Right lobe of liver (tissue), 6 donors: Measurements from ENCODE around the gene TLCD3B. TPM values are rescaled to one million over a fixed set of nuclear protein-coding genes. Genes with fewer than 3 reads are reported as not detected.
"Not testable (repeated sequence)": the region's sequence is repeated elsewhere in the genome, so short reads cannot be mapped to it uniquely, and the experiment has no call there.

ENCODE experiments used
- ATAC-seq, 4 donors: fragments of 200-7000 bp; cut with Tn5 transposase; one replicate each; pipeline ENCODE4 v1.9.1; 2020; ENCODE audit warnings: mild to moderate bottlenecking in 4 of 4, moderate library complexity in 4 of 4
- DNase-seq, 3 donors: peaks; one replicate each; pipeline ENCODE4 v3.0.0-alpha.2; 2020
- H3K27ac ChIP-seq, 3 donors: fragments of 200-600 bp; one replicate each; pipeline ENCODE4 v1.8.0; 2022
- H3K27me3 ChIP-seq, 2 donors: fragments of 200-600 bp; one replicate each; pipeline ENCODE4 v1.8.0; 2022
- H3K36me3 ChIP-seq, 4 donors: fragments of 200-600 bp; sonication (generic) in 1 of 4; one replicate each; pipeline versions ENCODE4 v1.5.1 to v1.8.0; 2017 to 2022; ENCODE audit warnings: control low read depth in 1 of 4
- H3K4me1 ChIP-seq, 4 donors: fragments of 200-600 bp; sonication (generic) in 1 of 4; one replicate each; pipeline versions ENCODE4 v1.5.1 to v1.8.0; 2017 to 2022; ENCODE audit warnings: control low read depth in 1 of 4
- H3K4me3 ChIP-seq, 3 donors: fragments of 200-600 bp; one replicate each; pipeline ENCODE4 v1.8.0; 2022
- H3K9me3 ChIP-seq, 4 donors: fragments of 200-600 bp; sonication (generic) in 1 of 4; one replicate each; pipeline versions ENCODE4 v1.5.1 to v1.8.0; 2017 to 2022; ENCODE audit warnings: control low read depth in 1 of 4
- CTCF ChIP-seq, 4 donors: fragments of 200-600 bp in 3 of 4; fragments of 450-650 bp in 1 of 4; IDR thresholded peaks; one replicate each; pipeline versions ENCODE4 v1.5.1 to v1.8.0; 2016 to 2022; ENCODE audit warnings: antibody characterized with exemption in 4 of 4, mild to moderate bottlenecking in 2 of 4
- POLR2A ChIP-seq: fragments of 450-650 bp; IDR thresholded peaks from one replicate; pipeline ENCODE4 v1.6.1; 2017; ENCODE audit warnings: antibody characterized with exemption, mild to moderate bottlenecking
- WGBS: methylation state at CpG from one replicate; pipeline ENCODE4 v1.1.6; 2018; ENCODE audit warnings: low coverage, low lambda C conversion rate; ENCODE audit not compliant: insufficient coverage; ENCODE audit errors: missing lambda C conversion rate; 5-methylcytosine and 5-hydroxymethylcytosine counted together
- intact Hi-C, 2 donors: fragments of 100-400 bp; cut with DNase I; formaldehyde crosslinking; loops; one replicate each; pipeline versions ENCODE4 v1.11.2 to v1.14.1; 2022
- total RNA-seq, 6 experiments: library from RNA; depleted of rRNA in 2 of 6; stranded (reverse); fragments of >200 nt in 2 of 6; fragmentation: NEBNext Ultra II Directional in 3 of 6; extraction: Animal tissue kit (Norgen Biotek cat#: 25700) in 3 of 6; gene quantifications; one replicate each; pipeline versions ENCODE4 v1.1.0 to v1.2.4, GENCODE V29; 2016 to 2023
- donor health status: DM: no; HTN: yes; CAD: no.
- donor health status: DM: no; HTN: no; CAD: no.
- donor health status: DM: no; HTN: no; CAD: no.
- donor health status: DM: no; HTN: yes; CAD: no.
- donor health status: DM: no; HTN: yes; CAD: no.

The TLCD3B gene
- total RNA-seq, 6 experiments from 2014 or later: not detected

GRCh38 chr16:30051518-30051917 is 20.4 kb upstream of the TLCD3B start:
- H3K4me1 ChIP-seq: peaks cover 0 to 4% (median 0%) of the 10 kb centered on the region in 4 donors
- H3K9me3 ChIP-seq: no peaks in the 10 kb centered on the region
- DNase-seq (no peak), ATAC-seq (no peak)
- H3K27ac ChIP-seq: no peak overlapping the region
- intact Hi-C loops: no loop called here
- H3K27me3 ChIP-seq: no peaks in the 10 kb centered on the region
- no peaks in the 10 kb centered on the region for H3K36me3 ChIP-seq
- WGBS: 83% methylated on average over 2 of the region's 3 CpGs
- no peak overlapping the region for H3K4me3 ChIP-seq
- TF ChIP-seq POLR2A: no peak
- no peak for TF ChIP-seq CTCF (IDR thresholded peaks at IDR 0.05)

- ATAC-seq: no peak
- WGBS: 93% methylated on average over 5 of the region's 8 CpGs
These were observed 18.8 kb upstream of the TLCD3B start for GRCh38 chr16:30049871-30050270.

GRCh38 chr16:30046588-30046987 is 15.5 kb upstream of the TLCD3B start:
- no peak for DNase-seq
- intact Hi-C loops: no loop called here
- Histone ChIP-seq H3K4me3 (no peak overlapping the region), H3K27me3 (no peaks in the 10 kb centered on the region), H3K36me3 (no peaks in the 10 kb centered on the region), H3K27ac (no peak overlapping the region), H3K4me1 (no peaks in the 10 kb centered on the region), H3K9me3 (no peaks in the 10 kb centered on the region)
- TF ChIP-seq POLR2A: no peak
- TF ChIP-seq CTCF (IDR thresholded peaks at IDR 0.05): no peak
- 100% methylated on average over 1 of the region's 1 CpG for WGBS
- ATAC-seq: no peak

More at GRCh38 chr16:30049871-30050270, 18.8 kb upstream of the TLCD3B start:
- no peaks in the 10 kb centered on the region for H3K27me3 ChIP-seq
- no peaks in the 10 kb centered on the region for H3K36me3 ChIP-seq
- H3K4me1 ChIP-seq: peaks cover 0 to 4% (median 0%) of the 10 kb centered on the region in 4 donors
- no peak for TF ChIP-seq POLR2A
- DNase-seq: no peak
- no peak overlapping the region for H3K27ac ChIP-seq
- no peak overlapping the region for H3K4me3 ChIP-seq
- H3K9me3 ChIP-seq: no peaks in the 10 kb centered on the region
- intact Hi-C loops: no loop called here

- Histone ChIP-seq H3K4me1 (no peaks in the 10 kb centered on the region), H3K9me3 (no peaks in the 10 kb centered on the region), H3K27ac (no peak overlapping the region), H3K36me3 (no peaks in the 10 kb centered on the region), H3K4me3 (no peak overlapping the region), H3K27me3 (no peaks in the 10 kb centered on the region)
- no peak for ATAC-seq
- DNase-seq: no peak
- 58% methylated on average over 6 of the region's 8 CpGs for WGBS
- TF ChIP-seq POLR2A: no peak
- no peak for TF ChIP-seq CTCF (IDR thresholded peaks at IDR 0.05)
- intact Hi-C loops: no loop called here
These were observed 15.1 kb upstream of the TLCD3B start for GRCh38 chr16:30046178-30046577.

GRCh38 chr16:30041841-30042240 is 10.8 kb upstream of the TLCD3B start:
- H3K27me3 ChIP-seq: no peaks in the 10 kb centered on the region
- ATAC-seq (peak in 2 of 4 donors; percentile 47 to 49), DNase-seq (no peak)
- intact Hi-C loops: no loop called here
- no peak overlapping the region for H3K4me3 ChIP-seq
- H3K9me3 ChIP-seq: no peaks in the 10 kb centered on the region
- H3K36me3 ChIP-seq: no peaks in the 10 kb centered on the region
- TF ChIP-seq POLR2A: no peak
- peak; percentile 22 to 59 (median 48) for TF ChIP-seq CTCF (IDR thresholded peaks at IDR 0.05)
- H3K27ac ChIP-seq: no peak overlapping the region
- 15% methylated on average over 5 of the region's 5 CpGs for WGBS
- H3K4me1 ChIP-seq: no peaks in the 10 kb centered on the region

- DNase-seq, intact Hi-C loops, H3K9me3 ChIP-seq, H3K4me1 ChIP-seq, H3K36me3 ChIP-seq, H3K27me3 ChIP-seq, H3K27ac ChIP-seq, ATAC-seq, H3K4me3 ChIP-seq: not testable (repeated sequence)
- WGBS: 89% methylated on average over 5 of the region's 5 CpGs
These were observed 9.6 kb upstream of the TLCD3B start for GRCh38 chr16:30040690-30041089.
